Erythroblast (primary cell): ENCODE results near the gene CYP4F22.

Experiments
- GATA1 ChIP-seq: IDR thresholded peaks from 2 replicates; pipeline ENCODE4 v1.6.1; 2011; ENCODE audit warnings: low read depth, mild to moderate bottlenecking, control low read depth, low read length, moderate library complexity
- POLR2A ChIP-seq: IDR thresholded peaks from 2 replicates; pipeline ENCODE4 v1.6.1; 2011; ENCODE audit warnings: mild to moderate bottlenecking, low read length

DNA sequence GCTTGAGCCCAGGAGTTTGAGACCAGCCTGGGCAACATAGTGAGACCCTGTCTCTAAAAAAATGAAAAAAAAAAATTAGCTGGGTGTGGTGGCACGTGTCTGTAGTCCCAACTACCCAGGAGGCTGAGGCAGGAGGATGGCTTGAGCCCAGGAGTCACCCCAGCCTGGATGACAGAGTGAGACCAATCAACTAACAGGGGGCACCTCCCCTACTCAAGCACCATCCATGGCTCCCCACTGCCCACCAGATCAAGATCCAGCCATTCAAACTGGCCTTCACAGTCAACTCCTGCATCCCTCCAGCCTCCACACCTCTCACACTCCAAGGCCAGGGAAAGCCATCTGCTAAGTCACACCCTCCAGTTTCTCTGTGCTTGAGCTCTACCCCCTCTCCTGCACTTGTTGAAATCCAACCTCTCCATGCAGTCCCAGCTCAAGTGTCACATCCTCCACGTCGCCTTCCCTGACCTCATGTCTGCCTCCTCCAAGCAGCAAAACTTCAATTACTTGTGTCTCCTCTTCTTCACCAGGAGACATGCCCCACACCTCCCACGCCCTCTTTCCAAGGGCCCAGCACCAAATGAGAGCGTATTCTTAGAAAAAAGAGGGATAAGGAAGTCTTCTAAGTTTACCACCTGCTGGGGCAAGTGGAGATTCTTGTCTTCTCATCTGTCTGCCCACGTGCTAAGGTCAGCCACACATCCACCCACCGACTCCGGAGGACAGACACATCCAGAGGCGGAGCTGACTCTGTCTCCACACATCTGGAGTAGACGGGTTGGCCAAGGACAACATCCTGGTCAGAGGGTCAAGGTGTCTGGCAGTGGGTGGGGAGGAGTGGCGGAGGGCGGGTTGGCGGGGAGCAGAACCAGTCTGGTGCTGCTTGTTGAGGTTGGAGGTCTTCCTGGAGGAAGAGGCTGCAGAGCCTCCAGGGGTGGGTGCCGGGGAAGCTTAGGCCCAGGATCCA, 974 bp upstream of the CYP4F22 start:
- no peak for TF ChIP-seq POLR2A
- TF ChIP-seq GATA1 = no peak
